CD8-positive, alpha-beta memory T cell (primary cell): ENCODE data around the gene DRC7. TPM values are rescaled to one million over a fixed set of nuclear protein-coding genes. Genes with fewer than 3 reads are reported as not detected.

ENCODE experiments used
- CTCF ChIA-PET: fragments of 350-600 bp; sonication (Branson Sonifier 250); formaldehyde crosslinking; loops from one replicate; lab custom pipeline; 2021; ENCODE audit warnings: antibody characterized with exemption; lab: Charles Lee
- POLR2A ChIA-PET: fragments of 350-600 bp; sonication (Branson Sonifier 250); formaldehyde crosslinking; loops from one replicate; lab custom pipeline; 2021; ENCODE audit warnings: antibody characterized with exemption; lab: Charles Lee
- DNase-seq, 5 donors: peaks; one replicate each; pipeline versions ENCODE4 v3.0.0 to v3.0.0-alpha.2; 2020 to 2022; ENCODE audit warnings: mixed read lengths in 1 of 5
- H3K27ac ChIP-seq: one replicate; pipeline ENCODE4 v1.7.0; 2013; ENCODE audit warnings: low read depth, mild to moderate bottlenecking, low read length, moderate library complexity
- H3K27me3 ChIP-seq: 2 replicates; pipeline ENCODE4 v1.7.0; 2013; ENCODE audit warnings: low read length, mild to moderate bottlenecking; ENCODE audit not compliant: insufficient read depth, poor library complexity, severe bottlenecking
- H3K36me3 ChIP-seq: 2 replicates; pipeline ENCODE4 v1.7.0; 2013; ENCODE audit warnings: mild to moderate bottlenecking, low read length, moderate library complexity; ENCODE audit not compliant: insufficient read depth
- H3K4me1 ChIP-seq: 2 replicates; pipeline ENCODE4 v1.7.0; 2013; ENCODE audit warnings: mild to moderate bottlenecking, low read length, moderate library complexity; ENCODE audit not compliant: insufficient read depth
- H3K4me3 ChIP-seq: 2 replicates; pipeline ENCODE4 v1.7.0; 2013; ENCODE audit warnings: mild to moderate bottlenecking, low read length
- H3K9me3 ChIP-seq: 2 replicates; pipeline ENCODE4 v1.7.0; 2013; ENCODE audit warnings: mild to moderate bottlenecking, low read length
- H3K27ac Mint-ChIP-seq, 8 donors: one replicate each; pipeline ENCODE4 v1.8.0; 2020 to 2021; ENCODE audit warnings: mixed read lengths in 8 of 8, mild to moderate bottlenecking in 6 of 8, inconsistent platforms in 3 of 8, moderate library complexity in 3 of 8
- H3K27me3 Mint-ChIP-seq, 2 donors: one replicate each; pipeline ENCODE4 v1.8.0; 2020 to 2021; ENCODE audit warnings: mixed read lengths in 2 of 2, mild to moderate bottlenecking in 1 of 2, moderate library complexity in 1 of 2
- H3K36me3 Mint-ChIP-seq, 3 donors: one replicate each; pipeline ENCODE4 v1.8.0; 2020 to 2021; ENCODE audit warnings: mixed read lengths in 3 of 3, inconsistent platforms in 1 of 3, mild to moderate bottlenecking in 1 of 3
- H3K4me1 Mint-ChIP-seq, 3 donors: one replicate each; pipeline ENCODE4 v1.8.0; 2020 to 2021; ENCODE audit warnings: mixed read lengths in 3 of 3, inconsistent platforms in 1 of 3, mild to moderate bottlenecking in 1 of 3
- H3K4me3 Mint-ChIP-seq, 7 donors: one replicate each; pipeline ENCODE4 v1.8.0; 2020 to 2021; ENCODE audit warnings: mixed read lengths in 7 of 7, mild to moderate bottlenecking in 6 of 7, moderate library complexity in 4 of 7, inconsistent platforms in 2 of 7
- H3K9me3 Mint-ChIP-seq, 5 donors: one replicate each; pipeline ENCODE4 v1.8.0; 2020 to 2022; ENCODE audit warnings: mixed read lengths in 5 of 5, mild to moderate bottlenecking in 3 of 5, moderate library complexity in 2 of 5, inconsistent platforms in 1 of 5
- polyA plus RNA-seq: library from polyadenylated mRNA; unstranded; fragments of 300-500 nt; fragmentation: Illumina TruSeq; gene quantifications from one replicate; pipeline ENCODE4 v1.2.3, GENCODE V29; 2021
- total RNA-seq, 2 experiments: library from RNA; stranded (reverse); gene quantifications; one replicate each; pipeline ENCODE4 v1.2.3, GENCODE V29; 2021

DRC7 gene
- total and polyA plus RNA-seq, 3 experiments from 2014 or later, result not detected

DNA sequence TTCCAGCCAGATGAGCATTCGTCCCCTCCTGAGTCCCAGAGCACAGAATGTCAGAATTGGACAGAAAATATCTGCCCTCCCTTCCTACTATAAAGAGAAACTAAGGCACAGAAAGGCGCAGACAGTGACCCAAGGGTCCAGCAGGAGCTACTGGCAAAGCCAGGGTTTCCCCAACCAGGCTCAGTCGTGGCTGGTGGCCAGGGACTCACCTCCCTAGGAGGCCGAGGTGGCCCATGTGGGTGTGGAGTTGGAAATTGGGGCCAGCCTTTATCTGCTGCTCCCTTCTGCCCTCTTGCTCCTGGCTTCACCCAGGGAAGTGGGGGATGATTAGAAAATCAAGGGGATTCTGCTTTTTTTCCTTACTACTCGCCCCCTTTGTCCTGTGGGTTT is 1.1 kb downstream of the DRC7 start:
- ChIA-PET POLR2A (no interaction called here), CTCF (no interaction called here)
- peak overlapping the region; percentile 65 for H3K27ac ChIP-seq
- Mint-ChIP-seq H3K9me3 (no peaks in the 10 kb centered on the region), H3K4me1 (peaks cover 2 to 5% (median 3%) of the 10 kb centered on the region in 3 donors), H3K27ac (peak overlapping the region in 2 of 8 donors; percentile 73 to 74), H3K4me3 (no peak overlapping the region), H3K27me3 (peaks cover 2 to 10% of the 10 kb centered on the region in 2 donors), H3K36me3 (peaks cover 0 to 1% (median 0%) of the 10 kb centered on the region in 3 donors)
- no peaks in the 10 kb centered on the region for H3K9me3 ChIP-seq
- no peak overlapping the region for H3K4me3 ChIP-seq
- H3K4me1 ChIP-seq, result no peaks in the 10 kb centered on the region
- no peaks in the 10 kb centered on the region for H3K27me3 ChIP-seq
- no peak for DNase-seq
- no peaks in the 10 kb centered on the region for H3K36me3 ChIP-seq

DNA sequence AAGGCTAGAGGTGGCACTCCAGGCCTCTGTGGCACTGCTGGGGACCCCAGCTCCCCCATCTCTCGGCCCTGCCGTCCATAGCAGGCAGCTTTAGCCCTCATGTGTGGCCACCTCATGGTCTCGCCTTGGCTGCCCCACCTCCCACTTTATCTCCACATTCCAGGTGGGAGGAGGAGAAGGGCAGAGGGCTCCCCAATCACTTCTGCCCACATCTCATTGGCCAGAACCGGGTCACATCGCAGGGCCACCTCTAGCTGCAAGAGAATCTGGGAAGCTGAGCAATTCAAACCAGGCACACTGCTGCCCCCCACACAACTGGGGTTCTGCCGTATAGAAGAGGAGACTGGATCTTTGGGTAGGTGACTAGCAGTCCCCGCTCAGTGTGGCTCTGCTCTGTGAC is 1.6 kb downstream of the DRC7 start:
- Histone ChIP-seq H3K36me3 (no peaks in the 10 kb centered on the region), H3K27me3 (no peaks in the 10 kb centered on the region), H3K9me3 (no peaks in the 10 kb centered on the region), H3K4me3 (no peak overlapping the region), H3K4me1 (no peaks in the 10 kb centered on the region), H3K27ac (no peak overlapping the region)
- H3K36me3 Mint-ChIP-seq, result peaks cover 0 to 1% (median 0%) of the 10 kb centered on the region in 3 donors
- no peak overlapping the region for H3K4me3 Mint-ChIP-seq
- peak overlapping the region in 1 of 8 donors; percentile 54 for H3K27ac Mint-ChIP-seq
- H3K27me3 Mint-ChIP-seq, result peaks cover 2 to 10% of the 10 kb centered on the region in 2 donors
- H3K4me1 Mint-ChIP-seq, result peaks cover 2 to 5% (median 3%) of the 10 kb centered on the region in 3 donors
- ChIA-PET POLR2A (no interaction called here), CTCF (no interaction called here)
- DNase-seq, result no peak
- no peaks in the 10 kb centered on the region for H3K9me3 Mint-ChIP-seq

DNA sequence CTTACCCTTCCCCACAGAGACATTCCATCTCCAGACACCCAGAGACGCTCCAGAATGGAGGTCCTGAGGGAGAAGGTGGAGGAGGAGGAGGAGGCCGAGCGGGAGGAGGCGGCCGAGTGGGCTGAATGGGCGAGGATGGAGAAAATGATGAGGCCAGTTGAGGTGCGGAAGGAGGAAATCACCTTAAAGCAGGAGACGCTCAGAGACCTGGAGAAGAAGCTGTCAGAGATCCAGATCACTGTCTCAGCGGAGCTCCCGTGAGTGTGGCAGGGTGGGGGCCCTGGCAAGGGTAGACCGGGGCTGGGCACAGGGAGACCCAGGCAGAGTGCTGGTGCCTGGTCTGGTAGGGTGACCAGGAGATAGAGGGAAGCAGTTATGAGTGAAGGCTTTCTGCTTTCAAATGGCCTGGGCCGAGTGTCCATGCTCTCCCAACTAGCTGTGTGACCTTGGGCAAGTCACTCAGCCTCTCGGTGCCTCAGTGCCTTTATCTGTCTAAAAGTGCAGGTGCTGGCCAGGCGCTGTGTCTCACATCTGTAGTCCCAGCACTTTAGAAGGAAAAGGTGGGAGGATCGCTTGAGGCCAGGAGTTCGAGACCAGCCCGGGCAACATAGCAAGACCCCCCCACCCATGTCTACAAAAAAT is 3.4 kb downstream of the DRC7 start:
- H3K27me3 ChIP-seq, result no peaks in the 10 kb centered on the region
- Mint-ChIP-seq H3K4me3 (peak overlapping the region in 1 of 7 donors; percentile 65), H3K4me1 (peaks cover 2 to 5% (median 3%) of the 10 kb centered on the region in 3 donors), H3K9me3 (no peaks in the 10 kb centered on the region), H3K27ac (no peak overlapping the region), H3K27me3 (peaks cover 2 to 7% of the 10 kb centered on the region in 2 donors), H3K36me3 (no peaks in the 10 kb centered on the region)
- ChIA-PET CTCF (no interaction called here), POLR2A (no interaction called here)
- H3K36me3 ChIP-seq, result no peaks in the 10 kb centered on the region
- no peaks in the 10 kb centered on the region for H3K4me1 ChIP-seq
- no peaks in the 10 kb centered on the region for H3K9me3 ChIP-seq
- no peak overlapping the region for H3K4me3 ChIP-seq
- no peak for DNase-seq
- H3K27ac ChIP-seq, result no peak overlapping the region

DNA sequence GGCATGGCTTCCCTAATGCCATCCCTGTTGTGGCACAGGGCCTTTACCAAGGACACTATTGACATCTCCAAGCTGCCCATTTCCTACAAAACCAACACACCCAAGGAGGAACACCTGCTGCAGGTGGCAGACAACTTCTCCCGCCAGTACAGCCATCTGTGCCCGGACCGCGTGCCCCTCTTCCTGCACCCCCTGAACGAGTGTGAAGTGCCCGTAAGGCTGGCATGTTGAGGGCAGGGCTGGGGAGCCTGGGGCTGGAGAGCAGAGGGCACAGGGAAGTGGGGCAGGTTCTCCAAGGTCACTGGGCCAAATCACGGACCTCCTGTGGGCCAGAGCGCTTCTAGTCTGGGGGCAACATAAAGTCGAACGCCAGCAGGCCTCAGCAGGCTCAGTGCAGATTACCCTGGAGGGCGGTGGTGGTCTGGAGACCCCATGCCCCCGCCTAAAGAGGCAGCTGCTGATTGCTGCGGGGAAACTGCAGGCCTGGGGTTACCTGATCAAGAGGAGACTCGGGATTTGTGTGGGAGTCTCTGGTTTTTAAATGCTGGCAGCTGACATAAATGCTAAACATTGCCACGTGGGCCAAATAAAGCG is 4.3 kb downstream of the DRC7 start:
- ChIA-PET POLR2A (no interaction called here), CTCF (interaction anchor here (0.7 kb wide), 1 partner anchor 156 kb away, joined by 3 read pairs; no protein-coding TSS in a partner anchor)
- Histone ChIP-seq H3K27ac (no peak overlapping the region), H3K27me3 (no peaks in the 10 kb centered on the region), H3K36me3 (no peaks in the 10 kb centered on the region), H3K9me3 (no peaks in the 10 kb centered on the region), H3K4me1 (no peaks in the 10 kb centered on the region), H3K4me3 (no peak overlapping the region)
- H3K36me3 Mint-ChIP-seq, result no peaks in the 10 kb centered on the region
- no peak for DNase-seq
- H3K4me1 Mint-ChIP-seq, result peaks cover 2 to 5% (median 3%) of the 10 kb centered on the region in 3 donors
- no peak overlapping the region for H3K4me3 Mint-ChIP-seq
- H3K27ac Mint-ChIP-seq, result no peak overlapping the region
- H3K9me3 Mint-ChIP-seq, result no peaks in the 10 kb centered on the region
- H3K27me3 Mint-ChIP-seq, result peaks cover 0 to 6% of the 10 kb centered on the region in 2 donors

DNA sequence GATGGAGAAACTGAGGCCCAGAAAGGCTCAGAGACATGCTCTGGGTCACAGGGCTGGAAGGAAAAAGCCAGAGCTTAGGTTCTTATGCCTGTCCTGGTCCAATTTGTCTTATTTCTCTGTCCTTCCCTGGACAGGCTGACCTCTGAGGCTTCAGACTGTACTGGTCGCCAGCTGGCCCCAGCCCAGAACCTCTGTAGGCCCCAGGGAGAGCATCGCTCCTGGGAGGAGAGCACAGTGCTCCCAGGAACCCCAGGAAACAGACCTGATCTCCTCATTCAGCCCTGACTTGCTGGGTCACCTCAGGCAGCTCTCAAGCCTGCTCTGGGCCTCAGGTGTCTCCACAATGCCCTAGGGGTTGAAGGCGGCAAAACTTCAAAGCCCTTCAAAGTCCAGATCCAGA is 4.9 kb downstream of the DRC7 start:
- ChIA-PET CTCF (interaction anchor here (0.7 kb wide), 1 partner anchor 156 kb away, joined by 3 read pairs; no protein-coding TSS in a partner anchor), POLR2A (no interaction called here)
- no peaks in the 10 kb centered on the region for H3K36me3 ChIP-seq
- Mint-ChIP-seq H3K9me3 (no peaks in the 10 kb centered on the region), H3K4me1 (peaks cover 2 to 5% (median 3%) of the 10 kb centered on the region in 3 donors), H3K4me3 (no peak overlapping the region), H3K27me3 (peaks cover 0 to 6% of the 10 kb centered on the region in 2 donors), H3K36me3 (no peaks in the 10 kb centered on the region), H3K27ac (no peak overlapping the region)
- no peak overlapping the region for H3K4me3 ChIP-seq
- H3K9me3 ChIP-seq, result no peaks in the 10 kb centered on the region
- H3K4me1 ChIP-seq, result no peaks in the 10 kb centered on the region
- no peaks in the 10 kb centered on the region for H3K27me3 ChIP-seq
- no peak for DNase-seq
- H3K27ac ChIP-seq, result no peak overlapping the region

DNA sequence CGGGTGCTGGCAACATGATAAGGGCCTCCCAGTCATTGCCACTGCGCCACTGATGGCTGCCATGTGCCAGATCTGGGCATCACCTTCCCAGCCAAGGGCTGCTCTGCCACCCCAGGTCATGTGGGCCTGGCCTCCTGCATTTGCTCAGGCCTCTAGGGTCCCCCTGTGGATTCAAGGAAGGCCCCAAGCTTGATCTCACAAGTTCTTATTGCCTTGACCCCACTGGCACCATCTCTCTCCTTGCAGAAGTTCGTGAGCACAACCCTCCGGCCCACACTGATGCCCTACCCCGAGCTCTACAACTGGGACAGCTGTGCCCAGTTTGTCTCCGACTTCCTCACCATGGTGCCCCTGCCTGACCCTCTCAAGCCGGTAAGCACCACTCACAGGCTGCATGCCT is 5.3 kb downstream of the DRC7 start:
- H3K27ac ChIP-seq, result no peak overlapping the region
- CTCF ChIA-PET, result no interaction called here

DNA sequence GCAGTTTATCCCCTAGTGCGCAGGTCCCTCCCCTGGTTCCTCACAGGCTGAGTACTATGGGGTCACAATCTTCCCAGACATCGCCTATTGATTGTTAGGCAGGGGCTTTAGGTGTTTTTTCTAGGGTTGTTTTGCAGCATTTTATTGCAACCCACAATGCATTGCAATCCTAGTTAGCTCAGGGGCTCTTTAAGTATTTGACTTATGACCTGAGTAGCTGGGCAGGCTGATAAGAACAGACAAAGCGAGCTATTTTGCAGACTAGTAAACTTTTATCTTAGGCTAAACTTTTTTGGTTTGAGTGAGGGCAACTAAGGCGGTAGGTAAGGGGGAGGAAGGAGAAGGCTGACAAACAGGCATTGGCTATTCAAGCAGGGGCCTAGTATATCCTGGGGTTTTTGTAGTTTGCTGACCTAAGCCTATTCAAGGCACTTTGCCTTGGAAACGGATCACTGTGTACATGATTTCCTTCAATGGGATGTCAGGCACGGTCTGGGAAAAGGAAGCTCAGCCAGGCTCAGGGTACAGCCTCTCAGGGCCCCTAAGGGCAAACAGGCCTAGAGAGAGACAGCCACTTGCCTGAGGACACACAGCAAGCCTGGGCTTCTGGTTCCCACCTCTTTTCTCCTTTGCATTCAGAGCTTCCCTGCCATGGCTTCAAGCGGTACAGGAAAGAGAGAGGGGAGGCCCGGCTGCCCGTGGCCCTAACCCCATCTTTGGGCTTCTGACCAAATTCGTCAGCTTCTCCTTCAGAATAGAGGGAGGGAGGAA is 6.4 kb downstream of the DRC7 start:
- no peak for DNase-seq
- no peaks in the 10 kb centered on the region for H3K4me1 Mint-ChIP-seq
- no peaks in the 10 kb centered on the region for H3K36me3 Mint-ChIP-seq
- CTCF ChIA-PET, result interaction anchor here (0.7 kb wide), 1 partner anchor 221 kb away, joined by 3 read pairs; no protein-coding TSS in a partner anchor
- POLR2A ChIA-PET, result no interaction called here
- no peak overlapping the region for H3K4me3 Mint-ChIP-seq
- H3K27ac ChIP-seq, result peak overlapping the region; percentile 51
- H3K27me3 Mint-ChIP-seq, result no peaks in the 10 kb centered on the region
- H3K27me3 ChIP-seq, result no peaks in the 10 kb centered on the region
- H3K9me3 Mint-ChIP-seq, result no peaks in the 10 kb centered on the region
- H3K4me1 ChIP-seq, result no peaks in the 10 kb centered on the region
- H3K9me3 ChIP-seq, result no peaks in the 10 kb centered on the region
- H3K27ac Mint-ChIP-seq, result peak overlapping the region in 1 of 8 donors; percentile 76
- no peaks in the 10 kb centered on the region for H3K36me3 ChIP-seq
- no peak overlapping the region for H3K4me3 ChIP-seq

More for the DNA sequence above, 5.3 kb downstream of the DRC7 start:
- H3K27ac Mint-ChIP-seq, result no peak overlapping the region
- no peak for DNase-seq
- H3K36me3 ChIP-seq, result no peaks in the 10 kb centered on the region
- H3K9me3 ChIP-seq, result no peaks in the 10 kb centered on the region
- no peaks in the 10 kb centered on the region for H3K9me3 Mint-ChIP-seq
- H3K36me3 Mint-ChIP-seq, result no peaks in the 10 kb centered on the region
- H3K4me3 Mint-ChIP-seq, result no peak overlapping the region
- H3K27me3 ChIP-seq, result no peaks in the 10 kb centered on the region
- no peak overlapping the region for H3K4me3 ChIP-seq
- peaks cover 0 to 6% of the 10 kb centered on the region in 2 donors for H3K27me3 Mint-ChIP-seq
- POLR2A ChIA-PET, result no interaction called here
- H3K4me1 Mint-ChIP-seq, result peaks cover 0 to 1% (median 0%) of the 10 kb centered on the region in 3 donors
- no peaks in the 10 kb centered on the region for H3K4me1 ChIP-seq
